ENCODE results near the gene ARRDC4.

- TF ChIP-seq EZH2 (IDR thresholded peaks at IDR 0.05; ENCODE audit: insufficient read depth, poor library complexity, severe bottlenecking) (no peak), EZH2phosphoT487 (IDR thresholded peaks at IDR 0.05; ENCODE audit: insufficient read depth, low read depth) (no peak)
Observed at GRCh38 chr15:97947465-97948260, 12.8 kb upstream of the ARRDC4 start.
